Fibroblast of upper back skin (primary cell): ENCODE data around the gene ETNK2.

ENCODE experiments used
- DNase-seq: peaks from one replicate; pipeline ENCODE4 v3.0.0-alpha.2; 2013

ETNK2 gene

DNA sequence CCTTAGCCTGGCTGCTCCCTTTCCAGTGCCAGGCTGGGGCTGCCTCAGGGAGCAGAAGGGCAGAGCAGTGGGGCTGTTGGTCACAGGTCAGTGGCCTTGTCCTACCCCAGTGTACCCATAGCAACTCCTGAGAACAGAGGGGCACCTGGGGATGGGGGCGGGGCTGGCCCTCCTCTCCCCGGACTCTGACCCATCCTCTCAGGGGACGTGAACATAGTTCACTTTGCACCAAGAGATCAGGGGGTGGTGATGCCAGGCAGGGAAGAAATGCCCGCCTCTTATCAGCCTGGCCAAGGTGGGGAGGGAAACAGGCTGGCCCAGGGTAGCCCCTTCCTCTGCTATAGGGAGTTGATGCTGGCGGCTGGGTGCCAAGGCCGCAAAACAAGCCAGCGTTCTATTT, 4.9 kb downstream of the ETNK2 start:
- DNase-seq = no peak

DNA sequence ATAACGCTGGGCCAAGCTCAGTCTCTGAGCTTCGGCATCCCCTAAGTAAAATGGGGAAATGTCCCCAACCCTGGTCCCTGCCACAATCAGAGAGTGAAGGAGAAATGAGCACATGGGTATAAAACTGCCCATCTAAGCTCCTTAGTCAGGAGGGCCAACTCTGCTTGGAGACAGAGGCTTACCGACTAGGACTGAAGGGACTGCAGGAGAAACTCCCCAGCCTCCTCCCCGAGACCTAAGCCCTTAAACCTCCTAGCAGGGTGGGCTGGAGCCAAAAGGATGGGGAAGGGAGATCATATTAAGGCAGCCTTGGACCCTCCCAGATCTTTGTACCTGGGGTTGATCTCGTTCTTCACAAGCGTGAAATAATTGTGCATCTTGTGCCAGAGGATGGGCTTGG, 5.5 kb downstream of the ETNK2 start:
- DNase-seq = no peak

DNA sequence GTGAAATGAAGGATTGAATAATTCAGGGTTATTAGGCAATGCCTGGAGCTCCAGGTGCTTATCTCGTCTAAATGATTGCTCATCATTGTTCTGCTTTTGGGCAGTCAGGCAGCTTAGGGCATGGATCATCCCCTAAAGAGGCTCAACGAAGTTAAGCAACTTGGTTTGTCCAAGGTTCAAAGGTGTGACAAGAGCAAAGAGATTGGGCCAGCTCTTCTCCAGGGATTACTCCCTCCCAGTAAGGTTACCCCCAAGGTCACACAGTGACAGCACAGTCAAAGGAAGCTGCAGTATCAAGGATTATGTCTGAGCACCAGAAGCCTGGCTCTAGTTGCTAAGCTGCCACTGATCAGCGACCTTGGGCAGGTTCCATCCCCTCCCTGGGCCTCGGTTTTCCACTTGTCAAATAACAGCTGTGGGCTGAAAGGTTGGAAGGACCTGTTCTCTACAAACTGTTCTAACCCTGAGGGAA, 6.8 kb downstream of the ETNK2 start:
- DNase-seq = no peak

DNA sequence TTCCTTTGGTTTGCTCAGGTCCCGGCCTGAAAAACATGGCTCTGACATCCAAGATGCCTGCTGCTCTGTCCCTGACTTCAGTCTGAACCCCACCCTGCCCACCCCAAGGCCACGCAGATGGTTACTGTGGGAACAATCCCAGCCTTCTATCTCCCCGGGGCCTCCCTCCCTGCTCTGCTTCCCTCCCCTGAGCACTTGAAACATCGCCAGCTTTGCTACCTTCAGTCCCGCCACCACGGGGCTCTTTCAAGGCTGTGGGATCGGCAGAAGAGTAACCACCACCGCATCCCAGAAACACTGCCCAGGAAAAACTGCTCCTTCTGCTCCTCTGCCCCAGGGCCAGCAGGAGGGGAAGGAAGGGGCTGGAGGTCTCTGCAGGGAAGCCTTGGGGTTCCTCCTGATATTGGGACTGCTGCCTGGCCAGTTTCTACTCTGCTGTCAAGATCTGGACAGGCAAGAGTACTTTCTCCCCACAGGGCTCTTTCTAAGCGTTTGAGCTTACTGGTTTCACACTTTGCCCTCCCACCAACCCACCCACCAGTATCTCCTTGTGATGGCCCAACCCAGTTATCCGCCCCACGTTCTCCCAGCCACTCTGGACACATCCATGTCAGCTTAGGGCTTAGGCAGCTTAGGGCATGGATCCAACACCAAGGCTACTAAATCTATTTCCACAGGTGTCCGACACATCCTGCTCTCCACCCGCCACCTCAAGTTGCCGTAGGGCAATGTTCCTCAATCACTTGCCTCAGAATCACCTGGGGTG, 8.4 kb downstream of the ETNK2 start:
- DNase-seq = no peak

DNA sequence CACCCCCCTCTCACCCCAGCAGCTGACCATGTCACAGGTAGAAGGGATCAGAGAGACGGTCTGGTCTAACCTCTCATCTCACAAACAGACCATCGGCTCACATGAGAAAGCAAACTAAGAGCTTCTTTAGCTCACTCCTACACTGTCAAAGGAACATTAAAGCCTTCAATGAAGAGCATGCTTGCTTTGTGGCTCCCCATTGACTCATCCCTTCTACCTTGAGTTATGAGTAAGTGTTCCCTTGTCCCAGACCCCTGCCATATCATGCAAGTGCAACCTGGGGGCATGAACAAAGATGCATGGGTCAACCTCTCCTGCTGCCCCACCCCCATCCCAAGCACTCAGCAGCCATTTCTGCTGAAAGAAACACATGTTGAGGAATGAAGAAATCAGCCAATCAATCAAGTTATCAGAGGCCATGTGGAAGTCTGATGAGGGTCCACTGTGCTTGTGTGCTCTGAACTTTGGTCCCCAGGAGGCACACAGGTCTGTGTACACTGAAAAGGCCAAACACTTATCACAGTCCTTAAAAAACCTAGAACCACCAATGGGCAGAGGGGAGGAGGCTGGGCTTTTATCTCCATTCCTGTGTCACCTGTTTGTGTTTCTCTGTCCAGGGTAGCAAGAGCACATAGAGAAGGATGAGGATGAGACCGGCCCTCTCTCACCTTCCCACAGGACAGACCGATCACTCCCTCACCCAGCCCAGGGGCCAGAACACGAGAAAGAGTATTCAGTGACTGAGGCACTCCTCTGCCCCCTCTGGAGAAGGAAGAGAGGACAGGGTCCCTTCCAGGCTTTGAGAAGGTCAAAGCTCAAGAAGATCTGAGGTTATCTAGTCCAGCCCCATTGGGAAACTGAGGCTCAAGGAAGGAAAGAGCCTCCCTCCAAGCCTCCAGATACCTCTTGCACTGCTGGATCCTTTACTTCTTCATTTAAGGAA, 9.5 kb downstream of the ETNK2 start:
- no peak for DNase-seq

DNA sequence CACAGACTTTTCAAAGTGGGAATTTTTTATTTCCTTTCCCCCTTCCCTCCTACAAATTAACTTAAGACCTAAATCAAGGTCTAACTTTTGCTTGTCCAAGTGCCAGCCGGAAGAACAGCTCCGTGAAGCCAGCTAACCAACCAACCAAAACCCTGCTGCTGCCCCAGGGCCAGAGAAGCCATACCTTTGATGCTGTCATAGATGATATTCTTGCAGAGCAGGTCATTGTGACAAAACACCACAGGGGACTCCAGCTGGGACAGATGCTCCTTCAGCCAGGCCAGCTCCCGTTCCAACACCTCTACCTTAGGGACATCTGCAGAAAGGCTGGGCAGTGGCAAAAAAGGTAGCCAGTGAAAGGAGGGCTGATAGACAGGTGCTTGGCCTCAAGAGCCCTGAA, 10.7 kb downstream of the ETNK2 start:
- no peak for DNase-seq

DNA sequence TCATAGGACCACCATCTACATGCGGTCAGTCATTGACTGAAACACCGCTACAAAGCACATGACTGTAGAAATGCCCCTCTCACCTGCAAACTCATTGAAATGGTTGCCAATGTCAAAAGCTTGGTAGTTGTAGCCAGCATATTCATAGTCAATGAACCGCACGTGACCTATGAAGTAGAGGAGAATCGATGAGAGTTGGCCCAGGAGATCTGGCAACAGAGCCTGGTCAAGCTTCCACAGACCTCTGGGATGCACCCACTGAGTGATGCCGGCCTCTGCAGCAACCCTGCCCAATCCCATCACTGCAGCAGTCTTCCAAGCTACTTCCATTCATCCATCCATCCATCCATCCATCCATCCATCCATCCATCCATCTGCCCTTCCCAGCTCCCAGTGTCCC, 11.9 kb downstream of the ETNK2 start:
- DNase-seq = no peak

DNA sequence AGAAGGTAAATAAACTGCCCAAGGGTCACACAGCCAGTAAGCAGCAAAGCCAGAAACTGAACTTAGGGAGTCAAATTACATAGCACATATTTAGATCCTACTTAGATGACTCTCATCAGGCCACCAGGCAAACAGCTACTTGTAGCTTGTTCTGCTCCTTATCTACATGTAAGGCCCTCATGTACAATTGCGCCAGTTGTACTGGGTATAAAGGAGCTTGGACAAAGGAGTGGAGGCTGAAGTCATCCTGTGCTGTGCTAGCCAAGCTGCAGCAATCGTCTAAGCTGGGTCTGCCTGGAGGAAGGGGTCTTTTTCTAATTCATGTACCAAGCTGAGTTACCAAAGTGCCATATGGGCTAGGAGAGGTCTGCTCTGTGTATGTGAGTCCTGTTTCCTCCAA, 12.8 kb downstream of the ETNK2 start:
- no peak for DNase-seq

DNA sequence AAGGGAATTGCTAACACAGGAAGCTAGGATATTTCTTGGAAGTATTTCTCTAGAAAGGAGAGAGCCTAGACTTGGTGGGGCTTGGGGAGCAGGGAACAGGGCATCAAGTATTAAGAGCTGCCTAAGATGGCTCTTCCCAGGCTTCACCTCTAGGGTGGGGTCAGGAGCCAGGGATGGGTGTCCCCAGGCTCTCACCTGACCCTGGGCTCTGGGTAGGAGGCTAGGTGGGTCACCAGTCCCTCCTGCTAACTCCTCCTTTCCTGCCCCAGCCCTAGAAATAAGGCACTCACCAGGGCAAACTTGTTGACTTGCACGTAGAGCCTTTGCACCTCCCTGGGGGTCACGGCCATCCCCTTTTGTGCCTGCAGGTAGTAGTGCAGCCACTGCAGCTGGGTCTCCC, 15.0 kb downstream of the ETNK2 start:
- DNase-seq = no peak

DNA sequence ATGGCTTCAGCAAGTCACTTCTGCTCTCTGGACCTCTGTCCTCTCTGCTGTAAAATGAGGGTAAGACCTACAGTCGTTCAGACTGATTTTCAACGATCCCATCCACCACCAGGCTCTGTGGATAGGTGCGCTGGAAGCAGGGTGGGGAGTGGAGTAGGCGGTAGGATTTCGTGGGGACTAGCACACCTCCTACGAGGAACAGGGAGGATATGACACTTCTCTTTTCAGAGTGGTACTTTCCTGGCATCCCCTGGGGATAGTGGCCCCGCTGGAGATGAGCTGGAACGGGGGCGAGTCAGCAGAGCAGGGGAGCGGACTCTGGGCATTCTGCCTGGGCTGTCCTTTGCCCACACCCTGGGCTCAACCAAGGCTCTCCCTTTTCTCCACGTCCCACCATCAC, 17.7 kb downstream of the ETNK2 start:
- DNase-seq = no peak

DNA sequence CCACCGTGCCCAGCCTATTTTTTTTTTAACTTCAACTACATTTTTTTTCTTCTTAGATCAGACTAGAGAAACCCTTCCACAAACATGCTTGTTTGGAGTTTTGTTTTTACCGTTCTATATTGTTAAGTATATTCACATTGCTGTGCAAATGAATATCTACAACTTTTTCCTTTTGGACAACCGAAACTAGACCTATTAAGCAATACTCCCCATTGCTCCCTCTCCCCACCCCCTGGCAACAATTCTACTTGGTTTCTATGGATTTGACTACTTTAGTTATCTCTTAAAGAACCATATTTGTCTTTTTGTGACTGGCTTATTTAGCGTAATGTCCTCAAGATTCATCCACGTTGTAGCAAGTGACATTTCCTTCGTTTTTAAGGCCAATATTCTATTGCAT, 19.1 kb downstream of the ETNK2 start:
- DNase-seq = no peak

DNA sequence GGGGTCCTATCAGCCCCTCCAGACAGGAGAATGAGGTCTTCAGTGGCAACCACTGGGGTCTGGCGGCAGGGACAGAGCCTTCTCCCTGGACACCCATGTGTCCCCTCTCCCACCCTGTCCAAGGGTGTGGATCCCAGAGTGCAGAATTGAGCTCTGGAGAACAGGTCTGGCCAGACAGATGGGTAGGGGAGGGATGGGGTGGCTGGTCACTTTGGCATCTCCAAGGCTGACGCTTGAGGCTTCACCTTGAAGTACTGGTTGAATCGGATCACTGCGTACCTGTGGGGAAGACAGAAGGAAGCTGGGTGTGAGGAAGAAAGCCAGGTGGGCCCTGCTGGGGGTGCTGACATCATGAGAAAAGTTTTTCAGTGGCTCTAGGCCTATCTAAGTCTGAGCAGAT, 19.9 kb downstream of the ETNK2 start:
- DNase-seq = no peak

DNA sequence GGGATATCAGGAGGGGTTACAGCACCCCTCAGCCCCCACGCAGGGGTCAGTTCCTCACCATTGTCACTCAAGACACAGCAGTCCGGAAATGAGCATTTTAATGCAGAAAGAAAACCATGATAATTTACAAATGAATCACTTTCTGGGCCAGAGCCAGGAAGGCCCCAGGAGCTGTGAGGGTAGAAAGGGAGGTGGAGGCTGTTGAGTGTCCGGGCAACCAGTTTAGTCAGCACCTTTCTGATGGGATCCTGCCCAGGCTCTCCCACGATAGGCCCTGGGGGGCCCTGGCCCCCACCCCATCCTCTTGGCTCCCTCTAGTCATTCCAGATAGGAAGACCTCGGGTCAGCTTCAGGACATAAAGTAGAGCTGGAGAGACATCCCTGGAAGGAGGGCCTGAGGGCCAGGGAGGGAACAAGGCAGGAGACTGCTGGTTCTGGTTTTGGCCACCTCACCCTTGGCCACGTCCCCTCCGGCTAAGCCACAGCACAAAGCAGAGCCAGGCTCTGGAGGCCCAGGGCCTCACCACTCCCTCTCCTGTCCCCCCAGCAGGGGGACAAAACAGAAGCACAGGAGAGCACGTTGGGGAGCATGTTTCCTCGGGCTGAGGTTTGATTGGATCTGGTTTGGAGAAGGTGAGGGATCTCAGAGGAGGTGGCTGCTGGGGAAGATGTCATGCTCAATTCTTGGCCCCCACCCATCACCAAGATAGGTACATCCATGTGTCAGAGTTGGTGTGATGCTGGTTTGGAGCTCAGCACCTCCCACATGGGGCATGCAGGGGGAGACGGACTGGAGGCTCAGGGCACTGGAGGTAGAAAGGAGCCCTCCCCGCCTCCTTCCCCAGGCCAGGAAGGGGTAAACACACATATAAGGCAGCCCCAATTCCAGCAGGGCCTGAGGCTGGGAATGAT, 20.6 kb downstream of the ETNK2 start:
- peak; percentile 90 for DNase-seq

DNA sequence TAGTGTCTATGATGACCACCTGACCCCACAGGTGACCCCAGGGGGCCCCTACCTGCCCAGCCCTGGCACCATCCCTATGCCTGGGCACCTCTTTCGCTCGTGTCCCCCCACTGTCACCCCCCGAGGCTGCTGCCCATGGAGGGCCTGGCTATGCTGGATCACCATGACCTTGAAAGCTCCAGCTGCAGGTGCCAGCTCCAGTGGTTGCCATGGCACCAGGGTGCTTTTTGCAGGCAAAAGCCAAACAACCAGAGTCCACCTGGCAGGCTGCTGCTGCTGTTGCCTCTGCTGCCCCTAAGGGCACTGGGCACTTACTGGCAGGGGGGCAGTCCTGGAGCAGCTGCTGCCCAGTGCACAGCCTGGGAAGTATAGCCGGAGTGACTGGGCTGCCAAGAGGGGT, 21.7 kb downstream of the ETNK2 start:
- no peak for DNase-seq

DNA sequence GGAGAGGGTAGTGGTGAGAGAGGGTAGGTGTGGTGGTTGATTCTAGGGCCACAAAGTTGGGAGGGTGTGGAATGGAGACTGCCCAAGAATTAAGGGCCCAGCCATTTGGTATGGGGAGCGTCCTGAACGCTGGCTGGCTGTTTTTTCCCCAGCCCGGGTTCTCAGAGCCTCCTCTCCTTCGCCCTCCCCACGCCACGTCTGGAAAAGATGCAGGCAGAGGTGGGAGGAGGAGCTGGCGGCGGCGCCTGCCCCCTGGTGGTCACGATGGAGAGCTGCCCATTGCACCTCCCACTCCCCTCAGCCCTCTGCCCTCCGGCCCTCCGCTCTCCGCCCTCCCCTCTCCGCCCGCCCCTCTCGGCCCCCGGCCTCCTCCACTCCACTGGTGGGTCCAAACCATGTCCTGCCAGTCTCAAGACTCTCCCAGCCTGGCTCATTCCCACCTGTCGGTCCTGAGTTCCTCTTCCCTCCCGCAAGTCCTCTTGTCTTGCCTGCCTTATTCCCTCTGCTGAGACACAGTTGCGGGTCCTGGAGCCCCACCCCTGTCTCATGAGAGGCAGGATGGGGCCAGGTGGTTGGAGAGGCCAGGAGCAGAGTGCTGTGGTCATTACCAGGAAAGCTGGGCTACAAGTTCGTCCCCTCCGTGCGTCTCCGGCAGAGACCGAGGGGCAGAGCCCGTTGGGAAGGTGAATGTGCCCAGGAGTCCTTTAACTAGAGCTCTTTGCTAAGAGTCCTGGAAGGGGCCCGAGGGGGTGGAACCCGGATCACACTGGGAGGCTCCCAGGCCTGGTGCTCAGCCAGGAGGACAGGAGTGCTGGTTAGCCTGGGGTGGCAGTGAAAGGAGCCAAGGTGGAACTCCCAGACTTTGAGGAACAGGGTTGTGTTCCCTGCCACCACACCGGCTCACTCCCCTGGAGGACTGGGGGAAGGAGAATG, 22.6 kb downstream of the ETNK2 start:
- peak; percentile 66 for DNase-seq

DNA sequence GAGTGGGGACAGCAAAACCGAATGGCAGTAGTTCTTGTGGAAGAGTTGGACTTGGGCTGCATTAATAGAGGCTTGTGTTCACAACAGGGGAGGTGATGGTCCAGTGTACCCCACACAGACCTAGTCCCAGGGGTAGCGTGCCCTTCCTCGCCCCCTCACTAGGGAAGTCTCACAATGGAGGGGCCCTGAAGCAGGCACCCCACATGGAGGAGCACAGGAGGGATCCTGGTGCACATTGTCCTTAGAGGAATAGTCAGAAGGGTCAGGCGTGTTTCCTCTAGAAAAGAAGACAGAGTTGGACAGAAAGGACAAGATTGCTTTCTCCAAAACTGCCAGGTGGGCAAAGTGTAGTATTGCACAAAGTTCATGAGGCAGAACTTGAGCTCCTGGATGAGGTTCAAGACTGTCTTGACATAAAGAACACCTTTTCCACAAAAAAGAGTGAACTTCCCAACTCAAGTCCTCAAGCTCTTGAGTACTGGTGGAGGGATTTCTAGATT, 23.3 kb downstream of the ETNK2 start:
- no peak for DNase-seq

DNA sequence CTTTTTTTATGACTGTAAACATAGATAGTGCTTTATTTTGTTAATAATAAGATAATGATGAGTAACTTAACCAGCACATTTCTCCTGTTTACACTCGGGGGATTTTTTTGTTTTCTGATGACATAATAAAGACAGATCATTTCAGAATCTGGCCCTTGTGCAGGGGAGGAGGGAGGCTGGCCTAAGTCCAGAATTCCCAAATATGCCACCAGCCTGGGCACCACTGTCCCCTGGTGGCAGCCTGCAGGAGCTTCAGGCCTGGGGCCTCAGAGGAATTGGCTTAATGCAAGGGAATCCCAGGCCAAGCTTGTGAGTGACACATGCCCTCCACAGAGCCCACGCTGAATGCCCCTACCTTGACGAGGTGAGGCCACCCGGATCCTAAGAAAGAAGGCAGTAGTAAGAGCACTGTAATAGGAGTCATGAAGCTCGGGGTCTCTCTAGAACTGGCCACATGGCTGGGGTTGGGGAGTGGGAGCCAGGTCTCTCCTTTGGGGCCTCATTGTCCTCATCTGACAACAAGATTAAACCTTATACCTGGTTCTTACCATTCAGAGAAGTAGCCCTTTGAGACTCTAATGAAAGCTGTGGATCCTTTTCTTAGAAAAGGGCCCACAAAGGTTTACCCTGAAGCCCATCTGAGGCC, 24.1 kb downstream of the ETNK2 start:
- peak; percentile 82 for DNase-seq

DNA sequence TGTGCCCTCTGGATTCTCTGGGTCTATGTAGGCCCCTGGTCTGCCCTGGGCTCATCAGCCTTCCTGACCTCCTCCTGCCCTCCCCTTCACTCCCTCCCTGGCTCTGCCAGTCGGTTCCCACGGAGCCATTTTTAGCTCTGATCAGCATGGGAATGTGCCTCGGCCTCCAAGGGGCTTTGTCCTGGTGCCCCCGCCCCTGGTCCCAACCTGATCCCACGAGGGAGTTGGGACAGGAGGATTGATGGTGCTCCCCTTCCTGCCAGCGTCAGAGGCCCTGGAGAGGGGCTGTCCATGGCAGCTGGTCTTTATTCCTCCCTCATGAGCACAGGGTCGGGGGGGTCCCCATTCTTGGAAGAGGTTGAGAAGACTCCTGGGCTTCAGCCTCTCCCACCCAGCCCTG, 24.9 kb downstream of the ETNK2 start:
- no peak for DNase-seq

DNA sequence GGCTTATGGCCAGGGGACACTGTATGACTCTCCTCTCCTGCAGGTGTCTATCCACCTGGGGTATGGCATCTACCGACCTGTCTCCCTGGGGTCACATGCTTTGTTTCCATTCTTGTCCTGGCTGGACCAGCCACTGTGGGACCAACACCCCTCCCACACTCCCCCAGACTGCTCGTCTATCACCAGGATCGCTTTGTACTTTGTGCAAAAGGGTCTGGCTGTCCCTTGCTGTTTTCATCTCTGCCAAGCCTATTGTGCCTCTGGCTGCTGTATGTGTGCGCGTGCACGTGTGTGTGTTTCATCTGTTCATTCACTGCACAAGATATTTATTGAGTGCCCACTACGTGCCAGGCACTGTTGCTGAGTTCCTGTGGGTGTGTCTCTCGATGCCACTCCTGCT, 25.5 kb downstream of the ETNK2 start:
- no peak for DNase-seq

DNA sequence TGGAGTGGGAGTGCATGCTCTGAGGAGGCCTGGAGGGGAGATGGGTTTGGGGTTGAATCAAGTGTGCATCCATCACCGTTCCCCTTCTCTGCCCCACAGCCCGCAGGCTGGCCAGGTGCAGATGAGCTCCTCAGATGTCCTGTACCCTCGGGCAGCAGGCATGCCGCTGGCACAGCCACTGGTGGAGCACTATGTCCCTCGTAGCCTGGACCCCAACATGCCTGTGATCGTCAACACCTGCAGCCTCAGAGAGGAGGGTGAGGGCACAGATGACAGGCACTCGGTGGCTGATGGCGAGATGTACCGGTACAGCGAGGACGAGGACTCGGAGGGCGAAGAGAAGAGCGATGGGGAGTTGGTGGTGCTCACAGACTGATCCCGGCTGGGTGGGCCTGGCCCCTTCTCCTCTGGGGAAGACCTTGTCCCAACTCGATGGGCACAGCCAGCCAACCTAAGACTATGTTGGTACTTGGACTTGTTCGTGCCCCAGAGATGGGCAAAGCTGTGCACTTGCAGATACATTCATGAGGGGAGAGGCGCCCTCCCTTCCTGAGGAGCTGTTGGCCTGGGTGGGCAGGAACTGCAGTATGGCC, 26.0 kb downstream of the ETNK2 start:
- DNase-seq = no peak

DNA sequence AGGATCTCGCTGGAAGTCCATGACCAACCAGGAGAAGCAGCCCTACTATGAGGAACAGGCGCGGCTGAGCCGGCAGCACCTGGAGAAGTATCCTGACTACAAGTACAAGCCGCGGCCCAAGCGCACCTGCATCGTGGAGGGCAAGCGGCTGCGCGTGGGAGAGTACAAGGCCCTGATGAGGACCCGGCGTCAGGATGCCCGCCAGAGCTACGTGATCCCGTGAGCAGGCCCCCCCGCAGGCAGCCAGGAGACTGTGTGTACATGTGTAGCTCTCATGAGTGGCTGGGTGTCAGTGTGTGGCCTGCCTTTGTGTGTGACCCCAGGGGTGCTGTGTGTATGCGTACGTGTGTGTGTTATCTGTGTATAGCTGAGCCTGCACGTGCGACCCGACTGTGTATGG, 27.2 kb downstream of the ETNK2 start:
- DNase-seq = no peak
